A673 (cell line): ENCODE results near the gene MISP3.
A peak's percentile ranks its signal among the peaks of the same experiment; 100 is the strongest.

Experiments used
- EZH2 ChIP-seq: fragments of 200-600 bp; sonication (generic); IDR thresholded peaks from 2 replicates; pipeline ENCODE4 v1.6.1; 2017; ENCODE audit warnings: borderline replicate concordance, low read depth, mild to moderate bottlenecking, mixed read lengths, antibody characterized with exemption, low read length; ENCODE audit not compliant: poor library complexity, severe bottlenecking
- TF ChIP-seq, protein P1 (sequence below): fragments of 300-800, 200-600 bp; sonication (generic); conservative IDR thresholded peaks from 2 replicates; pipeline ENCODE4 v1.5.1; 2017; ENCODE audit warnings: low read depth, mild to moderate bottlenecking, antibody characterized with exemption, low read length, moderate library complexity, mixed read lengths

DNA sequence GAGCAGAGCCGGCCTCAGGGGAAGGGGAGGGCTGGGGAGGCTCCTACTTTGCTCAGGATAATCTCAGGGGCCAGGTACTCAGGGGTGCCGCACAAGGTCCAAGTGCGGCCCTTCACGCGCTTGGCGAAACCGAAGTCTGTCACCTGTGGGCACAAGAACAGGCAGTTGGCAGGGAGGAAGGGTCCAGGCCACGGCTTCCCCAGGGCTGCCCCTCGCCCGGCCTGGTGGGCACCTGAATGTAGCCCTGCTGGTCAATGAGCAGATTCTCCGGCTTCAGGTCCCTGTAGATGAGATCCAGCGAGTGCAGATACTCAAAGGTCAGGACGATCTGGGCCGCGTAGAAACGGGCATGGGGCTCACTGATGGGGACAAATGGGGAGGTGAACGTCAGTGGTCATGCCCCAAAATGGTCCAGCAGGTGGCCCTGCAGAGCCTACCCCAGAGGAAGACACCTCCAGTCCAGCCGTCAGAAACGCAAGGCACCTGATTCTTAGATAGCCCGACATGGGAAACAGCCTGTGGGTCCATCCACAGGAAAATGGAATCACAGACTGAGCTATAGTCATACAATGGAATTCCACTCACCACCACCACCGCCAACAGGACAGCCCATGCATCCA lies 25.1 kb downstream of the MISP3 start:
- no peak for TF ChIP-seq EZH2
- TF ChIP-seq, protein P1, sequence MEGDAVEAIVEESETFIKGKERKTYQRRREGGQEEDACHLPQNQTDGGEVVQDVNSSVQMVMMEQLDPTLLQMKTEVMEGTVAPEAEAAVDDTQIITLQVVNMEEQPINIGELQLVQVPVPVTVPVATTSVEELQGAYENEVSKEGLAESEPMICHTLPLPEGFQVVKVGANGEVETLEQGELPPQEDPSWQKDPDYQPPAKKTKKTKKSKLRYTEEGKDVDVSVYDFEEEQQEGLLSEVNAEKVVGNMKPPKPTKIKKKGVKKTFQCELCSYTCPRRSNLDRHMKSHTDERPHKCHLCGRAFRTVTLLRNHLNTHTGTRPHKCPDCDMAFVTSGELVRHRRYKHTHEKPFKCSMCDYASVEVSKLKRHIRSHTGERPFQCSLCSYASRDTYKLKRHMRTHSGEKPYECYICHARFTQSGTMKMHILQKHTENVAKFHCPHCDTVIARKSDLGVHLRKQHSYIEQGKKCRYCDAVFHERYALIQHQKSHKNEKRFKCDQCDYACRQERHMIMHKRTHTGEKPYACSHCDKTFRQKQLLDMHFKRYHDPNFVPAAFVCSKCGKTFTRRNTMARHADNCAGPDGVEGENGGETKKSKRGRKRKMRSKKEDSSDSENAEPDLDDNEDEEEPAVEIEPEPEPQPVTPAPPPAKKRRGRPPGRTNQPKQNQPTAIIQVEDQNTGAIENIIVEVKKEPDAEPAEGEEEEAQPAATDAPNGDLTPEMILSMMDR: peak; percentile 33
